Gastrocnemius medialis (tissue), 4 donors: ENCODE measurements around the gene CCDC187.

Source experiments
- POLR2A ChIP-seq, 2 donors: fragments of 450-650 bp; IDR thresholded peaks; one replicate each; pipeline ENCODE4 v1.6.1; 2017; ENCODE audit warnings: antibody characterized with exemption in 2 of 2, mild to moderate bottlenecking in 2 of 2, moderate library complexity in 2 of 2
- TF ChIP-seq, protein P1 (sequence below), 5 experiments: fragments of 450-650 bp in 3 of 5; fragments of 200-600 bp in 2 of 5; sonication (generic) in 2 of 5; IDR thresholded peaks in 4 of 5; conservative IDR thresholded peaks in 1 of 5; 1 replicate in 4 of 5; 2 replicates in 1 of 5; pipeline ENCODE4 v1.5.1; 2016 to 2019; ENCODE audit warnings: antibody characterized with exemption in 5 of 5, mild to moderate bottlenecking in 3 of 5, moderate library complexity in 3 of 5

DNA sequence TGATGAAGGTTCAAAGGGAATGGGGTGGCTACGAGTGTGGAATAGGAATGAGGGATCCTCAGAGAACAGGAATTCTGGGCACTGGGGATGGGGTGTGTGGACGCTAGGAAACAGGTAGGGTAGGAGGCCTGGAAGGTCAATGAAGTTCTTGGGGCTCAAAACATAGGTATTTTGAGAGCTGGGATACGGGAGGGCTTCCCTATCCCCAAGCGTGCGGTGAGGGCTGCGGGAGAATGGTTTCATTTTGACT is 59.0 kb downstream of the CCDC187 start:
- TF ChIP-seq POLR2A (IDR thresholded peaks at IDR 0.05), result no peak
- TF ChIP-seq, protein P1, sequence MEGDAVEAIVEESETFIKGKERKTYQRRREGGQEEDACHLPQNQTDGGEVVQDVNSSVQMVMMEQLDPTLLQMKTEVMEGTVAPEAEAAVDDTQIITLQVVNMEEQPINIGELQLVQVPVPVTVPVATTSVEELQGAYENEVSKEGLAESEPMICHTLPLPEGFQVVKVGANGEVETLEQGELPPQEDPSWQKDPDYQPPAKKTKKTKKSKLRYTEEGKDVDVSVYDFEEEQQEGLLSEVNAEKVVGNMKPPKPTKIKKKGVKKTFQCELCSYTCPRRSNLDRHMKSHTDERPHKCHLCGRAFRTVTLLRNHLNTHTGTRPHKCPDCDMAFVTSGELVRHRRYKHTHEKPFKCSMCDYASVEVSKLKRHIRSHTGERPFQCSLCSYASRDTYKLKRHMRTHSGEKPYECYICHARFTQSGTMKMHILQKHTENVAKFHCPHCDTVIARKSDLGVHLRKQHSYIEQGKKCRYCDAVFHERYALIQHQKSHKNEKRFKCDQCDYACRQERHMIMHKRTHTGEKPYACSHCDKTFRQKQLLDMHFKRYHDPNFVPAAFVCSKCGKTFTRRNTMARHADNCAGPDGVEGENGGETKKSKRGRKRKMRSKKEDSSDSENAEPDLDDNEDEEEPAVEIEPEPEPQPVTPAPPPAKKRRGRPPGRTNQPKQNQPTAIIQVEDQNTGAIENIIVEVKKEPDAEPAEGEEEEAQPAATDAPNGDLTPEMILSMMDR (IDR thresholded peaks at IDR 0.05 in 4 of 5, conservative IDR thresholded peaks at IDR 0.05 in 1 of 5), result no peak
